Heart right ventricle (tissue), 16 donors: ENCODE measurements around the gene ADARB2. TPM values are rescaled to one million over a fixed set of nuclear protein-coding genes. Genes with fewer than 3 reads are reported as not detected.
"Not testable (repeated sequence)": the region's sequence is repeated elsewhere in the genome, so short reads cannot be mapped to it uniquely, and the experiment has no call there.

Experiments used
- ATAC-seq, 8 donors: fragments of 200-7000 bp; cut with Tn5 transposase; one replicate each; pipeline ENCODE4 v1.9.1; 2020; ENCODE audit warnings: mild to moderate bottlenecking in 8 of 8, moderate library complexity in 8 of 8, moderate number of reproducible peaks in 1 of 8
- DNase-seq, 2 donors: peaks; one replicate each; pipeline ENCODE4 v3.0.0-alpha.2; 2020
- H3K27ac ChIP-seq, 10 donors: fragments of 200-600 bp; sonication (generic) in 2 of 10; one replicate each; pipeline versions ENCODE4 v1.5.0 to v1.8.0; 2020 to 2022; ENCODE audit warnings: mild to moderate bottlenecking in 3 of 10
- H3K27me3 ChIP-seq, 7 donors: fragments of 200-600 bp; one replicate each; pipeline ENCODE4 v1.8.0; 2021 to 2022; ENCODE audit warnings: mild to moderate bottlenecking in 2 of 7
- H3K36me3 ChIP-seq, 9 donors: fragments of 200-600 bp; sonication (generic) in 1 of 9; one replicate each; pipeline versions ENCODE4 v1.5.0 to v1.8.0; 2020 to 2022; ENCODE audit warnings: mild to moderate bottlenecking in 2 of 9
- H3K4me1 ChIP-seq, 9 donors: fragments of 200-600 bp; sonication (generic) in 1 of 9; one replicate each; pipeline versions ENCODE4 v1.5.0 to v1.8.0; 2020 to 2022; ENCODE audit warnings: mild to moderate bottlenecking in 4 of 9
- H3K4me3 ChIP-seq, 10 donors: fragments of 200-600 bp; sonication (generic) in 2 of 10; one replicate each; pipeline versions ENCODE4 v1.5.0 to v1.8.0; 2020 to 2022; ENCODE audit warnings: mild to moderate bottlenecking in 7 of 10, moderate library complexity in 2 of 10
- H3K9me3 ChIP-seq, 11 donors: fragments of 200-600 bp in 10 of 11; sonication (generic) in 2 of 11; one replicate each; pipeline versions ENCODE4 v1.5.0 to v1.8.0; 2013 to 2022; ENCODE audit warnings: mild to moderate bottlenecking in 2 of 11, control low read depth in 1 of 11, moderate library complexity in 1 of 11
- CTCF ChIP-seq, 9 donors: fragments of 200-600 bp; sonication (generic) in 2 of 9; IDR thresholded peaks; one replicate each; pipeline versions ENCODE4 v1.5.0 to v1.8.0; 2021 to 2022; ENCODE audit warnings: antibody characterized with exemption in 9 of 9, mild to moderate bottlenecking in 5 of 9, moderate library complexity in 1 of 9
- WGBS, 2 donors: extraction: QIAGEN DNeasy Blood & Tissue Kit; methylation state at CpG; one replicate each; pipeline ENCODE4 v1.1.7; 2013; ENCODE audit warnings: inconsistent platforms in 1 of 2; 5-methylcytosine and 5-hydroxymethylcytosine counted together
- intact Hi-C, 10 donors: fragments of 100-400 bp; cut with DNase I; formaldehyde crosslinking; loops; one replicate each; pipeline versions ENCODE4 v1.11.1 to v1.14.2; 2022
- polyA plus RNA-seq, 2 donors: library from polyadenylated mRNA; stranded (reverse); fragments of 200-250 nt; gene quantifications; one replicate each; pipeline ENCODE4 v1.2.3, GENCODE V29; 2013
- total RNA-seq, 10 donors: library from RNA; stranded (reverse); fragmentation: NEBNext Ultra II Directional in 3 of 10; extraction: Animal tissue kit (Norgen Biotek cat#: 25700) in 3 of 10; gene quantifications; one replicate each; pipeline versions ENCODE4 v1.2.1 to v1.2.4, GENCODE V29; 2021 to 2023
- donor health status: Arrhythmogenic right ventricular cardiomyopathy.
- donor health status: ischemic (EF 13 %, LVEDD 7.1; RV severe dilation, severe dysfunction).
- donor health status: healthy with polysubstance abuse.
- donor health status: DM: no; HTN: yes; CAD: no.
- donor health status: DM: no; HTN: no; CAD: no.
- donor health status: ischemic (EF 25% LVEDD 6.9; RV normal size, moderate dysfunction).
- donor health status: ischemic (EF 25% LVEDD 5.7; RV mildly dilated, moderate dysfunction).
- donor health status: healthy.
- donor health status: DM: yes; HTN: yes; CAD: no.
- donor health status: Ischemic cardiomyopathy.
- donor health status: ischemic (EF 35%, LVEDD 5.7; RV mildly dilated, moderate dysfunction).
- donor health status: nonischemic (EF 11% LVEDD 7.7; RV severe dilation, severe dysfunction).
- donor health status: DM: yes; HTN: yes; CAD: no.
- donor health status: PGD.
- donor health status: ischemic (EF 29% LVEDD 5.4; RV normal size, mild dysfunction).
- donor health status: nonischemic (EF 23%, LVEDD 6.1; RV moderate dilation, normal function).

The ADARB2 gene
- total and polyA plus RNA-seq, 12 donors, result 0.08 to 0.47 (median 0.17) TPM; not detected in 2

- H3K4me3 ChIP-seq, result no peak overlapping the region
- DNase-seq (no peak), ATAC-seq (no peak)
- H3K4me1 ChIP-seq, result peaks cover 0 to 5% (median 0%) of the 10 kb centered on the region in 9 donors
- intact Hi-C loops, result no loop called here
- H3K27me3 ChIP-seq, result peaks cover 0 to 62% (median 39%) of the 10 kb centered on the region in 7 donors
- H3K36me3 ChIP-seq, result no peaks in the 10 kb centered on the region
- no peaks in the 10 kb centered on the region for H3K9me3 ChIP-seq
- no peak for TF ChIP-seq CTCF (IDR thresholded peaks at IDR 0.05)
- 89 to 94% methylated on average over 10 of the region's 10 CpGs for WGBS, 2 donors
- no peak overlapping the region for H3K27ac ChIP-seq
These were observed 319.8 kb downstream of the ADARB2 start for GRCh38 chr10:1417574-1417973.

- intact Hi-C loops, result no loop called here
- no peak for DNase-seq
- peaks cover 0 to 62% (median 46%) of the 10 kb centered on the region in 7 donors for H3K27me3 ChIP-seq
These were observed 320.8 kb downstream of the ADARB2 start for GRCh38 chr10:1416456-1417037.

GRCh38 chr10:1414893-1415292 is 322.4 kb downstream of the ADARB2 start:
- Histone ChIP-seq H3K27ac (no peak overlapping the region), H3K9me3 (no peaks in the 10 kb centered on the region), H3K4me1 (no peaks in the 10 kb centered on the region), H3K27me3 (peaks cover 0 to 50% (median 30%) of the 10 kb centered on the region in 7 donors), H3K4me3 (no peak overlapping the region), H3K36me3 (no peaks in the 10 kb centered on the region)
- DNase-seq, result no peak
- no peak for TF ChIP-seq CTCF (IDR thresholded peaks at IDR 0.05)
- no peak for ATAC-seq
- intact Hi-C loops, result no loop called here

More at GRCh38 chr10:1416456-1417037, 320.8 kb downstream of the ADARB2 start:
- 89 to 90% methylated on average over 8 of the region's 8 CpGs for WGBS, 2 donors
- H3K4me1 ChIP-seq, result peaks cover 0 to 5% (median 0%) of the 10 kb centered on the region in 9 donors
- H3K27ac ChIP-seq, result no peak overlapping the region
- no peak overlapping the region for H3K4me3 ChIP-seq
- H3K36me3 ChIP-seq, result no peaks in the 10 kb centered on the region
- H3K9me3 ChIP-seq, result no peaks in the 10 kb centered on the region
- no peak for ATAC-seq
- TF ChIP-seq CTCF (IDR thresholded peaks at IDR 0.05), result no peak

GRCh38 chr10:1414346-1414745 is 323.0 kb downstream of the ADARB2 start:
- WGBS, 2 donors, result 51 to 55% methylated on average over 7 of the region's 7 CpGs
- H3K36me3 ChIP-seq, H3K4me3 ChIP-seq, H3K9me3 ChIP-seq, DNase-seq, H3K4me1 ChIP-seq, ATAC-seq, intact Hi-C loops, H3K27ac ChIP-seq: not testable (repeated sequence)
- H3K27me3 ChIP-seq, result peaks cover 0 to 45% (median 25%) of the 10 kb centered on the region in 7 donors

GRCh38 chr10:1413823-1414222 is 323.5 kb downstream of the ADARB2 start:
- intact Hi-C loops, result no loop called here
- no peak for TF ChIP-seq CTCF (IDR thresholded peaks at IDR 0.05)
- Histone ChIP-seq H3K9me3 (no peaks in the 10 kb centered on the region), H3K4me3 (no peak overlapping the region), H3K4me1 (no peaks in the 10 kb centered on the region), H3K27ac (no peak overlapping the region), H3K27me3 (peaks cover 0 to 40% (median 20%) of the 10 kb centered on the region in 7 donors), H3K36me3 (no peaks in the 10 kb centered on the region)
- DNase-seq, result no peak
- 84% methylated on average over 7 of the region's 7 CpGs for WGBS, 2 donors
- ATAC-seq, result no peak
